Vagina (tissue), 2 donors: ENCODE measurements around the gene SUGCT.

Experiments
- CTCF ChIP-seq, 3 experiments: fragments of 450-650 bp in 2 of 3; fragments of 200-600 bp in 1 of 3; sonication (generic) in 1 of 3; IDR thresholded peaks; one replicate each; pipeline ENCODE4 v1.5.1; 2017 to 2019; ENCODE audit warnings: antibody characterized with exemption in 3 of 3, mild to moderate bottlenecking in 2 of 3, moderate library complexity in 2 of 3
- POLR2A ChIP-seq, 2 donors: fragments of 450-650 bp; IDR thresholded peaks; one replicate each; pipeline ENCODE4 v1.6.1; 2017; ENCODE audit warnings: antibody characterized with exemption in 2 of 2, mild to moderate bottlenecking in 2 of 2, moderate library complexity in 2 of 2

- TF ChIP-seq CTCF (IDR thresholded peaks at IDR 0.05) (no peak), POLR2A (IDR thresholded peaks at IDR 0.05) (no peak)
Observed at GRCh38 chr7:40733578-40733977, 598.8 kb downstream of the SUGCT start.
